ENCODE results near the gene SLC25A30. TPM values are rescaled to one million over a fixed set of nuclear protein-coding genes. Genes with fewer than 3 reads are reported as not detected.
"Not testable (repeated sequence)": the region's sequence is repeated elsewhere in the genome, so short reads cannot be mapped to it uniquely, and the experiment has no call there.

The SLC25A30 gene
- total and polyA plus RNA-seq, 12 donors = 3.4 to 45.6 (median 19.0) TPM

- no peak overlapping the region for H3K4me3 ChIP-seq
- H3K27ac ChIP-seq = peak overlapping the region in 3 of 5 donors; percentile 17 to 80 (median 67)
- H3K9me3 ChIP-seq (replicated peaks in 1 of 3) = no peaks in the 10 kb centered on the region
- no peak for DNase-seq
- intact Hi-C loops (cut with DNase I) = no loop called here
- no peaks in the 10 kb centered on the region for H3K36me3 ChIP-seq (replicated peaks in 1 of 2)
- 84 to 91% (median 86%) methylated on average over 6 of the region's 6 CpGs for WGBS, 4 donors
- TF ChIP-seq POLR2A (IDR thresholded peaks at IDR 0.05) (no peak), CTCF (IDR thresholded peaks at IDR 0.05) (no peak)
- no peaks in the 10 kb centered on the region for H3K27me3 ChIP-seq
- H3K4me1 ChIP-seq (replicated peaks in 1 of 2) = peaks cover 4 to 8% of the 10 kb centered on the region in 2 donors
Observed at GRCh38 chr13:45432737-45433380, 14.7 kb upstream of the SLC25A30 start.

- DNase-seq; H3K9me3 ChIP-seq (replicated peaks in 1 of 3); H3K4me1 ChIP-seq (replicated peaks in 1 of 2); H3K27ac ChIP-seq; intact Hi-C loops (cut with DNase I); H3K4me3 ChIP-seq; H3K27me3 ChIP-seq; H3K36me3 ChIP-seq (replicated peaks in 1 of 2): not testable (repeated sequence)
- 81 to 86% (median 84%) methylated on average over 16 of the region's 16 CpGs for WGBS, 4 donors
Observed at GRCh38 chr13:45426056-45426841, 8.1 kb upstream of the SLC25A30 start.

- Histone ChIP-seq H3K4me3 (no peak overlapping the region), H3K27me3 (no peaks in the 10 kb centered on the region), H3K4me1 (replicated peaks in 1 of 2) (no peaks in the 10 kb centered on the region), H3K36me3 (replicated peaks in 1 of 2) (no peaks in the 10 kb centered on the region), H3K9me3 (replicated peaks in 1 of 3) (no peaks in the 10 kb centered on the region), H3K27ac (no peak overlapping the region)
- intact Hi-C loops (cut with DNase I) = no loop called here
- 73 to 83% (median 79%) methylated on average over 3 of the region's 3 CpGs for WGBS, 4 donors
- no peak for TF ChIP-seq POLR2A (IDR thresholded peaks at IDR 0.05)
- TF ChIP-seq CTCF (IDR thresholded peaks at IDR 0.05) = no peak
- no peak for DNase-seq
Observed at GRCh38 chr13:45422731-45423292, 4.6 kb upstream of the SLC25A30 start.

GRCh38 chr13:45419945-45420344 lies 1.8 kb upstream of the SLC25A30 start:
- H3K27me3 ChIP-seq = no peaks in the 10 kb centered on the region
- intact Hi-C loops (cut with DNase I) = loop anchor here in 1 of 2 donors (10.0 kb wide), 1 partner anchor 45 kb away; the partner anchor contains the start of gene COG3
- 91 to 97% (median 94%) methylated on average over 1 of the region's 1 CpG for WGBS, 4 donors
- H3K4me3 ChIP-seq = no peak overlapping the region
- no peaks in the 10 kb centered on the region for H3K36me3 ChIP-seq (replicated peaks in 1 of 2)
- peaks cover 6 to 15% of the 10 kb centered on the region in 2 donors for H3K4me1 ChIP-seq (replicated peaks in 1 of 2)
- TF ChIP-seq POLR2A (IDR thresholded peaks at IDR 0.05) = no peak
- no peak for TF ChIP-seq CTCF (IDR thresholded peaks at IDR 0.05)
- no peak overlapping the region for H3K27ac ChIP-seq
- H3K9me3 ChIP-seq (replicated peaks in 1 of 3) = no peaks in the 10 kb centered on the region
- DNase-seq = no peak

GRCh38 chr13:45419389-45419788 lies 1.2 kb upstream of the SLC25A30 start:
- H3K27ac ChIP-seq; H3K4me3 ChIP-seq; H3K9me3 ChIP-seq (replicated peaks in 1 of 3); H3K27me3 ChIP-seq; H3K36me3 ChIP-seq (replicated peaks in 1 of 2); DNase-seq: not testable (repeated sequence)
- 95 to 97% (median 97%) methylated on average over 7 to 16 of the region's 16 CpGs for WGBS, 4 donors
- intact Hi-C loops (cut with DNase I) = loop anchor here in 1 of 2 donors (10.0 kb wide), 1 partner anchor 45 kb away; the partner anchor contains the start of gene COG3
- peaks cover 6 to 19% of the 10 kb centered on the region in 2 donors for H3K4me1 ChIP-seq (replicated peaks in 1 of 2)
